ENCODE data around the gene KCNJ6. TPM values are rescaled to one million over a fixed set of nuclear protein-coding genes. Genes with fewer than 3 reads are reported as not detected.
"Not testable (repeated sequence)": the region's sequence is repeated elsewhere in the genome, so short reads cannot be mapped to it uniquely, and the experiment has no call there.

The KCNJ6 gene
- polyA plus RNA-seq, 1 donor from 2014 or later = not detected

DNA sequence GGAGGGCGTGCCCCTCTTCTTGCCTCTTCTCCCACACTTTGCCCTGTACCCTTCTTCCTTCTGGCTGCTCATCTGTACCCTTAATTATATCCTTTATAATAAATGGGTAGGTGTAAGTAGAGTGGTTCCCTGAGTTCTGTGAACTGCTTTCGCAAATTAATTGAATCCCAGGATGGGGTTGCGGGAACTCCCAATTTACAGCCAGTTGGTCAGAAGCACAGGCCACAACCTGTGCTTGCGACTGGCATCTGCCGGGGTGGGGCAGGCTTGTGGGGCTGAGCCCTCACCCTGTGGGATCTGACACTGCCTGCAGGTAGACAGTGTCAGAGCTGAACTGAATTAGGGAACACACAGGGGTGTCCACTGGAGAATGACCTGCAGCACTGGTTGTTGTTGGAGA, 244.9 kb downstream of the KCNJ6 start:
- H3K9me3 Mint-ChIP-seq = peaks cover 0 to 2% (median 0%) of the 10 kb centered on the region in 3 donors
- H3K4me1 Mint-ChIP-seq = peaks cover 0 to 2% (median 0%) of the 10 kb centered on the region in 3 donors
- H3K27me3 Mint-ChIP-seq = peaks cover 8% of the 10 kb centered on the region
- no peaks in the 10 kb centered on the region for H3K36me3 Mint-ChIP-seq
- H3K4me3 Mint-ChIP-seq = no peak overlapping the region
- H3K27ac Mint-ChIP-seq = no peak overlapping the region

DNA sequence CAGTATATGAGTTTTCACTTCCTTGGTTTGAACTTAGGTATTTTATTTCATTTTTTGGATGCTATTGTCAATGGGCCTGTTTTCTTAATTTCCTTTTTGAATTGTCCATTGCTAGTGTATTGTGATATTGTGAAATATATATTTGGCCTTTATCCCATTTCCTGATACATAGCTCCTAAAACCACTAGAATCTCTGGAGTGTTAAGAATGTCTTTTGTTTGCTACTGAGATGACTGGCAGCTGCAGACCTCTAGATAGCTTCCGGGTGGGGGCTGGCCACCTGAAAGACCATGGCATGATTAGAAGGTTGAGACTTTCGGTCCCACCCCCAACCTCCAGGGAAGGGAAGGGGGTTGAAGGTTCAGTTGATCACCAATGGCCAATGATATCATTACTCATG, 245.4 kb downstream of the KCNJ6 start:
- Mint-ChIP-seq H3K4me3 (no peak overlapping the region), H3K4me1 (peaks cover 0 to 2% (median 0%) of the 10 kb centered on the region in 3 donors), H3K27ac (no peak overlapping the region), H3K36me3 (no peaks in the 10 kb centered on the region), H3K9me3 (peaks cover 0 to 2% (median 0%) of the 10 kb centered on the region in 3 donors), H3K27me3 (peaks cover 8% of the 10 kb centered on the region)

DNA sequence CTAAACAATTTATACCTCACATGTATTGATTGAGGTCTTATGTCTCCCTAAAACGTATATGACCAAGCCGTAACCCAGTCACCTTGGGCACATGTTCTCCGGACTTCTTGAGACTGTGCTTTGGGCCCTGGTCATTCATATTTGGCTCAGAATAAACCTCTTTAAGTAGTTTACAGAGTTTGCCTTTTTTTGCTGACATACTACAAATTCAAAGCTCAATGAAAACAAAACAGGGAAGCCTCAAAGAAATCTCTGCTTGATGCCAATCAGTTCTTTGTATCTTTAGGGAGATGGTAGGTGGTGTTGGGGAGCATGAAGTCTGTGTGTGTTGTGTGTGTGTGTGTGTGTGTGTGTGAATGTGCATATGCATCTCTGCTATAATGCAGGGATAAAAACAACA, 247.0 kb downstream of the KCNJ6 start:
- H3K36me3 Mint-ChIP-seq = no peaks in the 10 kb centered on the region
- no peak overlapping the region for H3K4me3 Mint-ChIP-seq
- H3K27ac Mint-ChIP-seq = no peak overlapping the region
- peaks cover 0 to 2% (median 0%) of the 10 kb centered on the region in 3 donors for H3K4me1 Mint-ChIP-seq
- peaks cover 3% of the 10 kb centered on the region for H3K27me3 Mint-ChIP-seq
- peaks cover 0 to 2% (median 0%) of the 10 kb centered on the region in 3 donors for H3K9me3 Mint-ChIP-seq

DNA sequence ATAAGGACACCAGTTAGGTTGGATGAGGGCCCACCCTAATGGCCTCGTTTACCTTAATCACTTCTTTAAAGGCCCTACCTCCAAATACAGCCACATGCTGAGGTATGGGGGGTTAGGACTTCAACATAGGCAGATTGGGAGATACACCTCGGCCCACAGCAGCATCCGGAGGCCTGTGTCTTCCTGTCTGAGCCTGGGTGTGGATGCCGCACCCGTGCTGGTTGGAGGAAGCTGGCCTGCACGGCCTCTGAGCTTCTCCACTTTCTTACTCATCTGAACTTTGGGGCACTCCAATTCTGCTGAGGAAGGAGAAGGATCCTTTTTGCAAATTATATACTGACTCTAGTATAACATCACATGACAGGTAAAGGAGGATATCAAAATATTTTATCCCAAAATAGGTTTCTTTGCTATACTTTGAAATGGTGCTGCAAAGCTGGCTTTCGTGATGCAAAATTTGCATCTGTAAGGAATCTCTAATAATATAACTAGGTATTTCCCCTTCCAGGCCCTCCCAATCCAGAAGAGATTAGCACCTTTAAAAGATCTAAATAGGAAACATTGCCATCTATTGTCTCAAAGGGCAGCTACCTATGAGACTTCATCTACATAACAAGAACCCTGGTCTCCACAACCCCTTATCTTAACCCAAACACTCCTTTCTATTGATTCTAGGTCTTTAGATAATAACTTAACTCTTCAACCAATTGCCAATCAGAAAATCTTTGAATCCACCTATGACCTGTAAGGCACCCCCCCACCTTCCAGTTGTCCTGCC, 247.6 kb downstream of the KCNJ6 start:
- H3K36me3 Mint-ChIP-seq = no peaks in the 10 kb centered on the region
- peaks cover 3% of the 10 kb centered on the region for H3K27me3 Mint-ChIP-seq
- H3K9me3 Mint-ChIP-seq = peaks cover 0 to 2% (median 0%) of the 10 kb centered on the region in 3 donors
- peaks cover 0 to 2% (median 0%) of the 10 kb centered on the region in 3 donors for H3K4me1 Mint-ChIP-seq
- no peak overlapping the region for H3K4me3 Mint-ChIP-seq
- H3K27ac Mint-ChIP-seq = no peak overlapping the region

DNA sequence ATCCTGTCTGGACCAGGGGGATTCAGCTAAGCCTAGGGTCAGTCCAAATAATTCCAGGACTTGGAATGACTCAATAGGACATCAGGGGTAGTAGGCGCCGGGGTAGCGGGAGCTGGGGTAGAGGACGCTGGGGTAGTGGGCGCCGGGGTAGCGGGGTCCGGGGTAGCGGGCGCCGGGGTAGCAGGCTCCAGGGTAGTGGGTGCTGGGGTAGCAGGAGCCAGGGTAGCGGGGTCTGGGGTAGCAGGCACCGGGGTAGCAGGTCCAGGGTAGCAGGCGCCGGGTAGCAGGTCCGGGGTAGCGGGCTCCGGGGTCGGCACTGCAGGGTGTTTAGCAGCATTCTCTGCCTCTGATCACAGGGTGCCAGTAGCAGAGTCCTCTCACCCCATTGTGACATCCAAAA, 248.9 kb downstream of the KCNJ6 start:
- Mint-ChIP-seq H3K9me3 (no peaks in the 10 kb centered on the region), H3K4me1 (peaks cover 0 to 2% (median 0%) of the 10 kb centered on the region in 3 donors), H3K27me3 (no peaks in the 10 kb centered on the region), H3K4me3 (no peak overlapping the region), H3K27ac (no peak overlapping the region), H3K36me3 (peaks cover under 1% of the 10 kb centered on the region)

DNA sequence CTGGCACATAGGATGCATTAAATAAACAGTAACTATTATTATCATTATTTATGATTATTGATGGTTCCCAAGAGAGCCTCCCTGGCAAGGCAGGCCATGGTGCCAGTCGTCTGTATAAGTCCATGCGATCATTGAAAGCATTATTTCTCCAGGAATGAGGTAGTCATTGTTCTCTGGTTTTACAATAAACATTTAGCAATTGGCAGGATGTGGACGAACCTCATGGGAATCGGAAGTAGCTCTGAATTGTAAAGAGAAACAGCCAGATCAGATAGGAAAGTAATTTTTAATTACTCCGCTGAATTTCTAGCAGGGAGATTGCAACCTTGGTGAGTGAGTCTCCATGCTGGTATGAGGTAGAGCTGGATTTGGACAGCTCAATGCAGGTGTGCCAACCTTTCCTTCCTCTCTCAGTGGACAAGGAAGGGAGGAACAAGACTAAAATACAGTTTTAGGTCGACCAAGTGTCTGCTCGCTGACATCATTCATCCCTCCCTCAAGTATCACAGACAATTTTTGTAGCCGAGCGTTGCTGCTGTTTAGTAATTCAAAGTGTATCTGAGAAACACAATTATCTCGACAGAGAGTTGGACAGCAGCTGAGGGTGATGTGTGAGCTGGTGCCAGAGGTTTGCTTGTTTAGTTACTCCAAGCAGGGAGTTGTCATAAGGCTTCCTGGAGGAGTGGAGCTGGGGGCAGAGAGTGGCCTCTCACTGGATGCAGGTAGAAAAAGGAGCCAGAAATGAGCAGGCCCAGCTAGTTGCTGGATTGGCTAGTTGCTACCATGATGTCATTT, 250.8 kb downstream of the KCNJ6 start:
- no peak overlapping the region for H3K4me3 Mint-ChIP-seq
- peak overlapping the region in 1 of 3 donors; percentile 59 for H3K27ac Mint-ChIP-seq
- H3K4me1 Mint-ChIP-seq = peaks cover 0 to 2% (median 0%) of the 10 kb centered on the region in 3 donors
- H3K27me3 Mint-ChIP-seq = no peaks in the 10 kb centered on the region
- H3K36me3 Mint-ChIP-seq = peaks cover 3% of the 10 kb centered on the region
- peaks cover 0 to 4% (median 0%) of the 10 kb centered on the region in 3 donors for H3K9me3 Mint-ChIP-seq

DNA sequence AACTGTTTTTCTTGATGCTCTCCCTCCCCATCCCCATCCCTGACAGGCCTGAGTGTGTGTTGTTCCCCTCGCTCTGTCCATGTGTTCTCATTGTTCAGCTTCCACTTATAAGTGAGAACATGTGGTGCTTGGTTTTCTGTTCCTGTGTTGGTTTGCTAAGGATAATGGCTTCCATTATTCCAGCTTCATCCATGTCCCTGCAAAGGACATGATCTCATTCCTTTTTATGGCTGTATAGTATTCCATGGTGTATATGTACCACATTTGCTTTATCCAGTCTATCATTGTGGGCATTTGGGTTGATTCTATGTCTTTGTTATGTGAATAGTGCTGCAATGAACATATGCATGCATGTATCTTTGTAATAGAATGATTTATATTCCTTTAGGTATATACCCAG, 254.0 kb downstream of the KCNJ6 start:
- H3K36me3 Mint-ChIP-seq, H3K27me3 Mint-ChIP-seq, H3K4me3 Mint-ChIP-seq, H3K9me3 Mint-ChIP-seq, H3K4me1 Mint-ChIP-seq, H3K27ac Mint-ChIP-seq: not testable (repeated sequence)

DNA sequence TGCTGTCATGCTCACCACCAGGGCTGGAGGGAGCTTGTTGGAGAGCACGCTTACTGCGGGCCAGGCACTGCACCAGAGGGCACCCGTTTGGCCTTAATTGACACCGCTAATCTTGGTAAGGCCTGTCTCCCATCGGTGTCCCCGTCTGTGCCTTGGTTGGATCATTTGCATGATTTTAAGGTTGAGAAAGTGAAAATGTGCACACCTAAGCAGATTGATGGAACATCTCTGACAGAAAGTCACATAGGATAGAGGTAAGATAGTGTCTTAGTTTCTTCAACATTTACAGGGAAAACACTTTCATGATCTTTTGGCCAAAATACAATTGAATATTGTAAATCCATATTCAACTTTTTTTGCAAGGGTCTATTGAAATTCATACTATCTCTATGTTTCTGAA, 255.5 kb downstream of the KCNJ6 start:
- H3K4me3 Mint-ChIP-seq = no peak overlapping the region
- H3K4me1 Mint-ChIP-seq = no peaks in the 10 kb centered on the region
- H3K27ac Mint-ChIP-seq = no peak overlapping the region
- H3K27me3 Mint-ChIP-seq = peaks cover 8% of the 10 kb centered on the region
- H3K36me3 Mint-ChIP-seq = peaks cover 3% of the 10 kb centered on the region
- peaks cover 0 to 4% (median 0%) of the 10 kb centered on the region in 3 donors for H3K9me3 Mint-ChIP-seq

DNA sequence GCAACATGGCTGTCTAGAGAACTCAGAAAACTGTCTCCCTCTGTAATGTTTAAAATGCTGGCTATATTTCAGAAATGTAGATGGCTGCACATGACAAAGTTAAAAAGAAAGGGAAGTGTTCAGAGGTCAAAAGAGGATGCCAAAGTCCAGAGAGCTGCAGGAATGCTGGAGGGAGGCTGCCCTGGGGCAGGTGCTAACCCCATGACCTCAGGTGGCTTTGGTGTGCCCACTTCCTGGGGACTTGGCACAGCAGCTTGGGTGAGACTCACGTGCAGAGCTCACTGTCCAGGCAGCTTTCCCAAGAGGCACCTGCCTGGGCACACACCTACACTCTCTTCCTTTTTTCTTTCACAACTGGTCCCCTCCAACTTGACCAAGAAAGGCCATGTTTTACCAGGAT, 256.4 kb downstream of the KCNJ6 start:
- H3K36me3 Mint-ChIP-seq = peaks cover 3% of the 10 kb centered on the region
- H3K27ac Mint-ChIP-seq = no peak overlapping the region
- no peak overlapping the region for H3K4me3 Mint-ChIP-seq
- no peaks in the 10 kb centered on the region for H3K4me1 Mint-ChIP-seq
- H3K9me3 Mint-ChIP-seq = peaks cover 0 to 4% (median 0%) of the 10 kb centered on the region in 3 donors
- H3K27me3 Mint-ChIP-seq = peaks cover 8% of the 10 kb centered on the region

DNA sequence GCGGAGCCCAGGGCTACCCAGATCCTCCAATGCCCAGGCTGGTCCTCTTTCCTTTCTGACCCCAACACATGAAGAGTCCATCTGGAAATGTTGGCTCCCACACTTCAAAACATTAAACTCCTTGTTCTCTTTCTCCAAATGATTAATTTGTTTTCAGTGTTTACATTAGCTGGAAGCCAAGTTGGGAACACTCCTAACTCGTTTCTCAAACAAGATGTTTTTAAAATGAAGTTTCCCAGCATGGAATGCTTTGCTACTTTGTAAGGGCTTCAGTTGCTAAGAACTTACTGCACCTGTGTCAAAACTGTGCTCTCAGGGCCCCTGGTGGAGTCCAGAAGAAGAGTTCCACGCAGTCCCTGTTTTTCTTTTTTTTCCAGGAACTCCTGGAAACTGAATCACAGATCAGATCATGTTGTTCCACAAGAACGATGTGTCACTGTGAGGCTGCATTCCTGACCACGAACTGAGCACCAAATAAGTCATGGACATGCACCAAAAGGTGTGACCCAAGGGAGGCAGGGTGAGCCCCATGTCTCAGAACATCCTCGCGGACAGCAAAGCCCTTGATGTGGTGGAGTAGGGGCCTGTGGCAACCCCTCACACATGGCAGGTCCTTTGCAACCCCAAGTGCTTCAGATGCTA, 257.3 kb downstream of the KCNJ6 start:
- Mint-ChIP-seq H3K27me3 (peaks cover 8% of the 10 kb centered on the region), H3K4me3 (no peak overlapping the region), H3K4me1 (no peaks in the 10 kb centered on the region), H3K27ac (peak overlapping the region in 1 of 3 donors; percentile 87), H3K9me3 (peaks cover 0 to 4% (median 0%) of the 10 kb centered on the region in 3 donors), H3K36me3 (peaks cover 3% of the 10 kb centered on the region)

DNA sequence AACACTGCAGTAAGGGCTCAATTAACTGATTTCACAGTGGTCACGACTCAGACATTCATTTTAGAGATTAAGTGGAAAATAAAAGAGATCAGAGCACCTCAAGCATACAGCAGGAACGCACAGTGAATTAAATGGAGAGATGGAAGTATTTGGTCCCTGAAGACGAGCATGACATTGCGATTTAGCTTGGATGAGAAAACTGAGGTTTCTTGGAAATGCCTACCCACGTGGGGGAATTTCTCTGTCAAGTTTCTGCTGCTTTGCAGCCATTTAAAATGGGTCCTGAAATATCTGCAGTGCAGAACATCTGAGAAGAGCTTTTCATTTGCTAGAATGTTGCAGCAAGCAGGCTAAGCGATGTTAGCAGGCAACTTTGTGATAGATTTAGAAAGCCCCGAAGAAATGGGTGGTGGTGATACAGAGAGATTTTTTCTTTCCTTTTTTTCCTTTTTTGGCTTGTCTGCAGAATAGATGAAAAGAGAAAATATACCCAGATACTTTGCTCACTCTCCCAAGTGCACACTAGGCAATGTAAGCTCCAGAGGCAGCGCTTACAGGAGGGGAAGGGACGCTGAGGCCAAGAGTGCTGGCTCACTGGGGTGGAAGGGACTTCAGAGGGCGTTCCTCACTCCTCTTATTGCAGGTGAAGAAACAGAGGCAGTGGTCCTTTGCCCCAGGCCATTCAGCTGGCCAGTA, 258.0 kb downstream of the KCNJ6 start:
- peaks cover 3% of the 10 kb centered on the region for H3K36me3 Mint-ChIP-seq
- no peaks in the 10 kb centered on the region for H3K4me1 Mint-ChIP-seq
- H3K27me3 Mint-ChIP-seq = peaks cover 8% of the 10 kb centered on the region

DNA sequence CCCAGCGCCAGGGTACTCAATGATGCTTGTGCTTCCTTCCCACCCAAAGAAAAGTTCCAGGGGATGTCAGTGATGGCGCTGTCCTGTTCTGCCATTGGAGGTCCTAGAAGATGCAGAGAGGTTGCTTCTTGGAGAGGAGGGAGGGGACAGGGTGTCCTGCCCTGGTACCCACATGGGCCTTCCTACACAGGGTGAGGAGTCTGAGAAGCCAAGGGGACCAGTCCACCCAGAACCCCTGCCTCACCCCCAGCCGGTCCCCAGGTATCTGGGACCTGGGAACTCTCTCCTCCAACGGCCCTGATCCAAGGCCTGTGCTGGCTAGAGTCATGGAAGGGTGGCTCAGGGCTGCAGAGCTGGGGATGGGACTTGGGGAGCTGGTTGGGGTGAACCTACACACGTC, 259.4 kb downstream of the KCNJ6 start:
- H3K36me3 Mint-ChIP-seq = no peaks in the 10 kb centered on the region
- H3K9me3 Mint-ChIP-seq = no peaks in the 10 kb centered on the region
- no peak overlapping the region for H3K4me3 Mint-ChIP-seq
- H3K4me1 Mint-ChIP-seq = no peaks in the 10 kb centered on the region
- H3K27me3 Mint-ChIP-seq = peaks cover 8% of the 10 kb centered on the region
- no peak overlapping the region for H3K27ac Mint-ChIP-seq

More for the DNA sequence above, 258.0 kb downstream of the KCNJ6 start:
- Mint-ChIP-seq H3K27ac (no peak overlapping the region), H3K9me3 (peaks cover 0 to 4% (median 0%) of the 10 kb centered on the region in 3 donors), H3K4me3 (no peak overlapping the region)

DNA sequence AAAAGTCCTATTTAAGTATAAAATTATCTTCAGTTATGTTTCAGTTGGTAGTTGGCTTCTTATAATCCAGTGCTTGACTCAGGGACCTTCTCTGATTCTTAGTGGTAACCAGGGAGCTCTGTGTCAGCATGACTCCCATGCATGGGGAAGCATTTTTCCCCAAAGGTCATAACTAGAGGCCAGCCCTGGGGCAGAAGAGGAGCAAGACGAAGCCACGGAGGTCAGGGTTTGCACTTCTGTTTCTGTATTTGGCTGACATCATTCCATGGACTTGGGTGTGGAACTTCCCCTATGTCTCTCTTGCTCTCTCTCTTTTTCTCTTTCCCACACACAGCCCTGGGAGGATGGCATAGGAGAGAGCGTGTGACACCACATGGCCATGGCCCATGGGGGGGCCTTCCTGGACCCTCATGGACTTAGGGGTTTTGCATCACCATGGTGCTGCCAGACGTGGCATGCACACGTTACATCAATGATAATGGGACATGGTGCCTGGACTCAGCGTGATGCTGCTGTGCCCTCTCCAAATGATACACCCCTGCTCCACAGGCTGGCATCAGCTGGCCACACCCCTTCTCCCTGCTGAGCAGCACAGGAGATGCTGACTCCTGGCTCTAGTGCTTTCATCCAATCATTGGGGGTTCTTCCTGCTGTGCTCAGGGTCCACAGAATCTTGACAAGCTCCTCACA, 260.5 kb downstream of the KCNJ6 start:
- no peak overlapping the region for H3K4me3 Mint-ChIP-seq
- H3K9me3 Mint-ChIP-seq = no peaks in the 10 kb centered on the region
- H3K4me1 Mint-ChIP-seq = no peaks in the 10 kb centered on the region
- no peak overlapping the region for H3K27ac Mint-ChIP-seq
- no peaks in the 10 kb centered on the region for H3K36me3 Mint-ChIP-seq
- H3K27me3 Mint-ChIP-seq = peaks cover 8% of the 10 kb centered on the region

DNA sequence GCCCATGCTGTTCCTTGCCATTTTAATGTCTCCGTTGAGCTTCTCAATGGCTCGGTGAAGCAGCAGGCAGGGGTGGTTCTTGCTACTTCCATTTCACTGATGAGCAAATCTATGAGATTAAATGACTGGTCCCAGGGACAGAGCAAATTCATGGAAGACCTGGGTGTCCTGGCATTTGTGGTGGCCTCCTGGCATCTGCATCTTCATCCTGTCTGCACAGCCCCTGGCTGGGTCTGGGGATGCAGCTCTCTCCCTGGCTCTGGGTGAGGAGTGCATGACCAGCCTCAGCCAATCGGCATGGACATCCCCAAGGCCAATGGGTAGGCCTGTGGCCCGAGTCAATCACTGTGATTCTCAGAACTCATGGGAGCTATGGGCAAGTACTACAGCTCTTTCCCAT, 261.7 kb downstream of the KCNJ6 start:
- no peak overlapping the region for H3K4me3 Mint-ChIP-seq
- H3K36me3 Mint-ChIP-seq = no peaks in the 10 kb centered on the region
- H3K27me3 Mint-ChIP-seq = peaks cover 8% of the 10 kb centered on the region
- no peak overlapping the region for H3K27ac Mint-ChIP-seq
- no peaks in the 10 kb centered on the region for H3K4me1 Mint-ChIP-seq
- no peaks in the 10 kb centered on the region for H3K9me3 Mint-ChIP-seq

Measured in IgD-negative memory B cell (primary cell).